Brain microvascular endothelial cell (primary cell): Measurements from ENCODE around the gene CASKIN2.
A peak's percentile ranks its signal among the peaks of the same experiment; 100 is the strongest.

Experiments
- DNase-seq: peaks from one replicate; pipeline ENCODE4 v3.0.0-alpha.2; 2020
- H3K27ac ChIP-seq: fragments of 250-450 bp; sonication (Bioruptor Pico); 2 replicates; pipeline ENCODE4 v1.5.1; 2020; ENCODE audit warnings: mild to moderate bottlenecking, moderate library complexity
- H3K27me3 ChIP-seq: fragments of 250-450 bp; sonication (Bioruptor Pico); replicated peaks from 2 replicates; pipeline ENCODE4 v1.5.1; 2020; ENCODE audit warnings: mild to moderate bottlenecking
- H3K36me3 ChIP-seq: fragments of 250-450 bp; sonication (Bioruptor Pico); replicated peaks from 2 replicates; pipeline ENCODE4 v1.5.1; 2020; ENCODE audit warnings: mild to moderate bottlenecking
- H3K4me3 ChIP-seq: 2 replicates; pipeline ENCODE4 v1.5.1; 2011; ENCODE audit warnings: low read depth, mild to moderate bottlenecking, control low read depth, low read length, moderate library complexity
- CTCF ChIP-seq: IDR thresholded peaks from 2 replicates; pipeline ENCODE4 v1.5.1; 2011; ENCODE audit warnings: low read depth, mild to moderate bottlenecking, moderate library complexity, low read length, control low read depth, inconsistent platforms; ENCODE audit errors: missing control alignments
- in situ Hi-C: cut with HindIII; loops from 2 replicates; pipeline ENCODE4 v1.10.0; 2017; ENCODE audit warnings: low sequenced_read_pairs, low pct_ligation_motif_present

The CASKIN2 gene

GRCh38 chr17:75506134-75506533 is 9.2 kb downstream of the CASKIN2 start:
- no peak for DNase-seq

GRCh38 chr17:75505640-75506039 is 9.7 kb downstream of the CASKIN2 start:
- no peak for TF ChIP-seq CTCF
- Histone ChIP-seq H3K27ac (no peak overlapping the region), H3K4me3 (no peak overlapping the region), H3K36me3 (no peaks in the 10 kb centered on the region), H3K27me3 (no peaks in the 10 kb centered on the region)
- no peak for DNase-seq
- in situ Hi-C loops, result no loop called here

More at GRCh38 chr17:75506134-75506533, 9.2 kb downstream of the CASKIN2 start:
- no peak for TF ChIP-seq CTCF
- in situ Hi-C loops, result no loop called here
- Histone ChIP-seq H3K27me3 (no peaks in the 10 kb centered on the region), H3K36me3 (no peaks in the 10 kb centered on the region), H3K4me3 (no peak overlapping the region), H3K27ac (no peak overlapping the region)

GRCh38 chr17:75505152-75505409 is 10.3 kb downstream of the CASKIN2 start:
- no peak for DNase-seq
- Histone ChIP-seq H3K4me3 (no peak overlapping the region), H3K27me3 (no peaks in the 10 kb centered on the region), H3K27ac (no peak overlapping the region), H3K36me3 (no peaks in the 10 kb centered on the region)
- no peak for TF ChIP-seq CTCF
- in situ Hi-C loops, result no loop called here

GRCh38 chr17:75504347-75505151 is 10.8 kb downstream of the CASKIN2 start:
- H3K36me3 ChIP-seq, result no peaks in the 10 kb centered on the region

GRCh38 chr17:75503976-75504346 is 11.4 kb downstream of the CASKIN2 start:
- Histone ChIP-seq H3K27ac (no peak overlapping the region), H3K4me3 (no peak overlapping the region), H3K27me3 (no peaks in the 10 kb centered on the region), H3K36me3 (no peaks in the 10 kb centered on the region)
- DNase-seq, result no peak
- TF ChIP-seq CTCF, result no peak
- in situ Hi-C loops, result no loop called here

More at GRCh38 chr17:75504347-75505151, 10.8 kb downstream of the CASKIN2 start:
- no peak overlapping the region for H3K27ac ChIP-seq
- no peak overlapping the region for H3K4me3 ChIP-seq
- peak; percentile 79 for TF ChIP-seq CTCF
- no peaks in the 10 kb centered on the region for H3K27me3 ChIP-seq
- in situ Hi-C loops, result no loop called here
- no peak for DNase-seq
